DND-41 (cell line): Measurements from ENCODE around the gene CD74.
A peak's percentile ranks its signal among the peaks of the same experiment; 100 is the strongest.

ENCODE experiments used
- ATAC-seq: fragments of 200-7000 bp; cut with Tn5 transposase; 3 replicates; pipeline ENCODE4 v1.9.1; 2021; ENCODE audit warnings: low read depth; ENCODE audit not compliant: insufficient read depth
- DNase-seq: peaks from one replicate; pipeline ENCODE4 v3.0.0-alpha.2; 2020
- H2AFZ ChIP-seq: 2 replicates; pipeline ENCODE4 v1.6.0; 2012; ENCODE audit warnings: low read depth, low read length
- H3K27ac ChIP-seq: 2 replicates; pipeline ENCODE4 v1.5.1; 2012; ENCODE audit warnings: low read length, inconsistent platforms
- H3K27me3 ChIP-seq: fragments of 200-600 bp; sonication (generic); 2 replicates; pipeline ENCODE4 v1.6.0; 2012; ENCODE audit warnings: low read length, mild to moderate bottlenecking, inconsistent platforms; ENCODE audit not compliant: insufficient read depth, poor library complexity
- H3K36me3 ChIP-seq: 2 replicates; pipeline ENCODE4 v1.5.1; 2012; ENCODE audit warnings: low read length, inconsistent platforms; ENCODE audit not compliant: insufficient read depth
- H3K4me1 ChIP-seq: 2 replicates; pipeline ENCODE4 v1.5.1; 2012; ENCODE audit warnings: mild to moderate bottlenecking, low read length; ENCODE audit not compliant: insufficient read depth
- H3K4me2 ChIP-seq: 2 replicates; pipeline ENCODE4 v1.6.0; 2012; ENCODE audit warnings: mild to moderate bottlenecking, moderate library complexity, low read length, inconsistent platforms; ENCODE audit not compliant: insufficient read depth
- H3K4me3 ChIP-seq, 2 experiments: fragments of 200-600 bp in 1 of 2; shearing (Covaris generic) in 1 of 2; 2 replicates each; pipeline ENCODE4 v1.5.1; 2012 to 2016; ENCODE audit warnings: inconsistent platforms in 2 of 2, low read length in 2 of 2, mild to moderate bottlenecking in 2 of 2, low read depth in 1 of 2, moderate library complexity in 1 of 2
- H3K79me2 ChIP-seq: 2 replicates; pipeline ENCODE4 v1.6.0; 2012; ENCODE audit warnings: low read length, inconsistent platforms; ENCODE audit not compliant: insufficient read depth
- H3K9ac ChIP-seq: 2 replicates; pipeline ENCODE4 v1.6.0; 2012; ENCODE audit warnings: low read depth, mild to moderate bottlenecking, inconsistent platforms, low read length, moderate library complexity
- H3K9me3 ChIP-seq: 2 replicates; pipeline ENCODE4 v1.5.1; 2012; ENCODE audit warnings: low read length, moderate library complexity, mild to moderate bottlenecking, inconsistent platforms; ENCODE audit not compliant: insufficient read depth, severe bottlenecking
- H4K20me1 ChIP-seq: 2 replicates; pipeline ENCODE4 v1.6.0; 2012; ENCODE audit warnings: low read length; ENCODE audit not compliant: insufficient read depth
- CTCF ChIP-seq: IDR thresholded peaks from 2 replicates; pipeline ENCODE4 v1.5.1; 2012; ENCODE audit warnings: borderline replicate concordance, low read length, moderate library complexity, mild to moderate bottlenecking; ENCODE audit not compliant: poor library complexity, severe bottlenecking; ENCODE audit errors: extremely low read depth
- EZH2 ChIP-seq: IDR thresholded peaks from 3 replicates; pipeline ENCODE4 v1.6.1; 2012; ENCODE audit warnings: borderline replicate concordance, low read depth, mild to moderate bottlenecking, moderate library complexity, low read length, inconsistent platforms; ENCODE audit not compliant: severe bottlenecking

CD74 gene

GRCh38 chr5:150401376-150402228 lies 11.1 kb downstream of the CD74 start:
- DNase-seq = no peak
- no peak for TF ChIP-seq EZH2
- no peak for TF ChIP-seq CTCF
- H3K79me2 ChIP-seq = no peaks in the 10 kb centered on the region
- no peak overlapping the region for H2AFZ ChIP-seq
- peaks cover 2% of the 10 kb centered on the region; the same call in 1 of the 2 replicates for H4K20me1 ChIP-seq
- H3K4me1 ChIP-seq = no peaks in the 10 kb centered on the region
- H3K4me2 ChIP-seq = no peak overlapping the region
- H3K36me3 ChIP-seq = peaks cover 50% of the 10 kb centered on the region
- no peaks in the 10 kb centered on the region for H3K9me3 ChIP-seq
- no peak overlapping the region for H3K27ac ChIP-seq
- no peak for ATAC-seq
- H3K9ac ChIP-seq = no peak overlapping the region
- no peaks in the 10 kb centered on the region for H3K27me3 ChIP-seq
- no peak overlapping the region for H3K4me3 ChIP-seq

DNA sequence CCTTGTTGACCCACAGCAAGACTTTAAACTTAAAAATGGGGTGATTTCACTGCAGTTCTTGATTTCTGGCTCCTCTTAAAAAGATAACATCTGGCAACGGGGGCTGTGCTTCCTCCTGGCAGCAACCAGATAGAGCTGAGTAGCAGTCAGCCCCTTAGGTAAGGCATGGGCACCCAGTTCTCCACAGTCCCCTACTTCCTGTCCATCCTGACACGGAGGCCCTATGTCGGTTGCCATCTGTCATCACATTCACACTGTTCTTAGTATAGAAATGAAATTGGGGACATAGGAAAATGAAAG lies 11.7 kb downstream of the CD74 start:
- H3K36me3 ChIP-seq = peaks cover 56% of the 10 kb centered on the region
- H3K4me2 ChIP-seq = no peak overlapping the region
- TF ChIP-seq CTCF = no peak
- TF ChIP-seq EZH2 = no peak

GRCh38 chr5:150400316-150401075 lies 12.2 kb downstream of the CD74 start:
- Histone ChIP-seq H3K27me3 (no peaks in the 10 kb centered on the region), H2AFZ (no peak overlapping the region), H4K20me1 (no peaks in the 10 kb centered on the region; the same call in 1 of the 2 replicates), H3K79me2 (no peaks in the 10 kb centered on the region), H3K36me3 (peaks cover 61% of the 10 kb centered on the region), H3K9ac (no peak overlapping the region), H3K4me1 (no peaks in the 10 kb centered on the region), H3K4me3 (no peak overlapping the region), H3K27ac (no peak overlapping the region), H3K9me3 (no peaks in the 10 kb centered on the region), H3K4me2 (no peak overlapping the region)
- no peak for TF ChIP-seq EZH2
- no peak for TF ChIP-seq CTCF
- DNase-seq (no peak), ATAC-seq (no peak)

More for the DNA sequence above, 11.7 kb downstream of the CD74 start:
- peaks cover under 1% of the 10 kb centered on the region; the same call in 1 of the 2 replicates for H4K20me1 ChIP-seq
- no peak overlapping the region for H2AFZ ChIP-seq
- ATAC-seq = peak; percentile 14; the same call in 1 of the 3 replicates
- no peaks in the 10 kb centered on the region for H3K79me2 ChIP-seq
- H3K4me3 ChIP-seq = no peak overlapping the region
- no peak overlapping the region for H3K27ac ChIP-seq
- no peaks in the 10 kb centered on the region for H3K9me3 ChIP-seq
- no peak overlapping the region for H3K9ac ChIP-seq
- DNase-seq = no peak
- H3K27me3 ChIP-seq = no peaks in the 10 kb centered on the region
- no peaks in the 10 kb centered on the region for H3K4me1 ChIP-seq
